ENCODE results near the gene HOXB1.
"Not testable (repeated sequence)": the region's sequence is repeated elsewhere in the genome, so short reads cannot be mapped to it uniquely, and the experiment has no call there.

Gene HOXB1

DNA sequence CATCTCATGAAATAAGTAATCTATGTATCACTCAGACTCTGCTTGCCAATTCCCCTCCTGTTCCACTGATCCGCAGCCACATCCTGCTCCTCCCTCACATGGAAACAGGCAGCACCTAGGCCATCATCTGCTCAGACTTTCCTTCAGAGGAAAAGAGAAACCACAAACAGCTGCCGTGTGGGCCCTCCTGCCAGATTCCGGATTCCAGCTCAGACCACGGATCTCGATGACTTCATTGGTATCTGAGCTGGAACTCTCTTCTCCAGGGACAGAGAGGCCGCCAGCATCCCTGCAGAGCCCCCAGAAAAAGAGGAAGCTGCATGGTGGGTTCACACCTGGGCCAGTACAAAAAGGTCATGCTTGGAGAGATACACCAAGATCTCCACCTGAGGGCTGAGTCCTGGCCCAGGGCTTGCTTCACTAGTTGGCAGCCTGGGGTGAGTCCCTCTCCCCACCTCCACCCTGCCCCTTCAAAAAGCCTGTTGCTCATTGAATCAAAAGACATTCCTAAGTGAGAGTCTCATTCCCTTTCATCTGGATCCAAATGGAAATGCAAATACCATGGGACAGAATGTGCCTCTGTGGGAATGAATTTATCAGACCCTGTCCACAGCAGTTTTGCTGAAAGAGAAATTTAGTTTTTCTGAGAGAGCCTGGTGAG lies 47.2 kb downstream of the HOXB1 start:
- DNase-seq (ENCODE audit: insufficient read length, low spot score), result no peak
- FAIRE-seq, result no peak
- TF ChIP-seq, protein P1, sequence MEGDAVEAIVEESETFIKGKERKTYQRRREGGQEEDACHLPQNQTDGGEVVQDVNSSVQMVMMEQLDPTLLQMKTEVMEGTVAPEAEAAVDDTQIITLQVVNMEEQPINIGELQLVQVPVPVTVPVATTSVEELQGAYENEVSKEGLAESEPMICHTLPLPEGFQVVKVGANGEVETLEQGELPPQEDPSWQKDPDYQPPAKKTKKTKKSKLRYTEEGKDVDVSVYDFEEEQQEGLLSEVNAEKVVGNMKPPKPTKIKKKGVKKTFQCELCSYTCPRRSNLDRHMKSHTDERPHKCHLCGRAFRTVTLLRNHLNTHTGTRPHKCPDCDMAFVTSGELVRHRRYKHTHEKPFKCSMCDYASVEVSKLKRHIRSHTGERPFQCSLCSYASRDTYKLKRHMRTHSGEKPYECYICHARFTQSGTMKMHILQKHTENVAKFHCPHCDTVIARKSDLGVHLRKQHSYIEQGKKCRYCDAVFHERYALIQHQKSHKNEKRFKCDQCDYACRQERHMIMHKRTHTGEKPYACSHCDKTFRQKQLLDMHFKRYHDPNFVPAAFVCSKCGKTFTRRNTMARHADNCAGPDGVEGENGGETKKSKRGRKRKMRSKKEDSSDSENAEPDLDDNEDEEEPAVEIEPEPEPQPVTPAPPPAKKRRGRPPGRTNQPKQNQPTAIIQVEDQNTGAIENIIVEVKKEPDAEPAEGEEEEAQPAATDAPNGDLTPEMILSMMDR (IDR thresholded peaks at IDR 0.05; ENCODE audit: insufficient read depth, missing control alignments), result no peak

DNA sequence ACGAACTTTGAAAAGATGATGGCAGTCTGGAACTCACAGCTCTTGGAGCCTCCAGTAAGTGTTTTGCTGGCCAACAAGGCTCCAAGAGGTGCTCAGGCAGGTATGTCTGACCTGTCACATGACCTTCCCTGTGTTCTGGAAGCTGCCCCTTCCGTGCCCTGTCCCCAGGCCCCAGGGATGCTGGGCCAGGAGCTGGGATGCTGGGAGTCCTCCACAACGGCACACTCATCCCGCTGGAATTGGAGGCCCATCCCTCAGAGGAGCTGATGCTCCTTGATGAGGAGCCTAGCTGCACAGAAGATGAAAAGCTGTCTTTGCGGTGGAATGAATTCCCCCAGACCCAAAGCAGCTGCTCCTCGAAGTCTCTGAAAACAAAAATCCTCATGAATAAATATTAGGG lies 47.8 kb downstream of the HOXB1 start:
- TF ChIP-seq, protein P1 (IDR thresholded peaks at IDR 0.05; ENCODE audit: insufficient read depth, missing control alignments), result no peak
- FAIRE-seq, result no peak
- no peak for DNase-seq (ENCODE audit: insufficient read length, low spot score)

DNA sequence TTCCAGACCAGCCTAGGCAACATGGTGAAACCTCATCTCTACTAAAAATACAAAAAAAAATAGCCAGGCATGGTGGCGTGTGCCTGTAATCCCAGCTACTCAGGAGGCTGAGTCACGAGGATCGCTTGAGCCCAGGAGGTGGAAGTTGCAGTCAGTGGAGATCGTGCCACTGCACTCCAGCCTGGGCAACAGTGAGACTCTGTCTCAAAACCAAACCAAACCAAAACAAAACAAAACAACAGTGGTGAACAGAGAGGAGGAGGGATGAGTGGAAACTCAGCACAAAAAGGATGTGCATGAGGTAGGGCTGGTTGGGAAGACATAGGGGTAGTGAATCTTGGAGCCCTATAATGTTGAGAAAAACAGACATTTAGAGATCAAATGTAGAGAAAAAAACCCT lies 48.5 kb downstream of the HOXB1 start:
- DNase-seq (ENCODE audit: insufficient read length, low spot score); FAIRE-seq: not testable (repeated sequence)

DNA sequence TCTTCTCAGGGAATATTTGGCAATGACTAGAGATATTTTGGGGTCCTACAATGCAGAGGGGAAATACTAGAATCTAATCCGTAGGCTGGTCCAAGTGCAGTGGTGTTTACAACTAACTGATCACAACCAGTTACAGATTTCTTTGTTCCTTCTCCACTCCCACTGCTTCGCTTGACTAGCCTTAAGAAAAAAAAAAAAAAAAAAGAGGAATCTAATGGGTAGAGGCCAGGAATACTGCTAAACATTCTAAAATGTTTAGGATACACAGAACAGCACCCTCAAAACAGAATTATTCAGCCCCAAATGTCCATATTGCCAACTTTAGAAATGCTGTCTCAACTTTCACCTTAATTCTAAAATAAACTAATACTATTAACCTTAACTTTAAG lies 51.8 kb downstream of the HOXB1 start:
- FAIRE-seq (no peak), DNase-seq (ENCODE audit: insufficient read length, low spot score) (no peak)
- TF ChIP-seq, protein P1 (IDR thresholded peaks at IDR 0.05; ENCODE audit: insufficient read depth, missing control alignments), result no peak
